GM23338 (cell line): ENCODE results near the gene C13orf46. TPM values are rescaled to one million over a fixed set of nuclear protein-coding genes. Genes with fewer than 3 reads are reported as not detected.

Experiments used
- ATAC-seq: fragments of 200-7000 bp; cut with Tn5 transposase; 3 replicates; pipeline ENCODE4 v1.9.1; 2020
- DNase-seq: peaks from one replicate; pipeline ENCODE4 v3.0.0-alpha.2; 2015; ENCODE audit warnings: low spot score
- H2AFZ ChIP-seq: fragments of 200-600 bp; sonication (generic); 2 replicates; pipeline ENCODE4 v1.8.0; 2016; ENCODE audit warnings: antibody characterized with exemption, mild to moderate bottlenecking, moderate library complexity
- H3F3A ChIP-seq: fragments of 200-600 bp; sonication (generic); replicated peaks from 2 replicates; pipeline ENCODE4 v1.8.0; 2017; ENCODE audit warnings: antibody characterized with exemption, mixed run types, low read depth
- H3K27ac ChIP-seq: fragments of 200-600 bp; sonication (generic); 2 replicates; pipeline ENCODE4 v1.6.1; 2016; ENCODE audit warnings: low read depth
- H3K27me3 ChIP-seq: fragments of 200-600 bp; sonication (generic); 2 replicates; pipeline ENCODE4 v1.8.0; 2016; ENCODE audit warnings: mild to moderate bottlenecking, mixed run types, moderate library complexity; ENCODE audit not compliant: insufficient read depth
- H3K36me3 ChIP-seq: fragments of 200-600 bp; sonication (generic); 2 replicates; pipeline ENCODE4 v1.8.0; 2016; ENCODE audit warnings: mild to moderate bottlenecking; ENCODE audit not compliant: insufficient read depth
- H3K4me1 ChIP-seq: fragments of 200-600 bp; sonication (generic); 2 replicates; pipeline ENCODE4 v1.8.0; 2016; ENCODE audit warnings: mild to moderate bottlenecking, moderate library complexity; ENCODE audit not compliant: insufficient read depth
- H3K4me2 ChIP-seq: fragments of 200-600 bp; sonication (generic); 2 replicates; pipeline ENCODE4 v1.7.1; 2017; ENCODE audit warnings: mixed run types
- H3K4me3 ChIP-seq: fragments of 200-600 bp; sonication (generic); 2 replicates; pipeline ENCODE4 v1.6.1; 2016; ENCODE audit warnings: mixed run types
- H3K79me2 ChIP-seq: fragments of 200-600 bp; sonication (generic); replicated peaks from 2 replicates; pipeline ENCODE4 v1.8.0; 2017; ENCODE audit warnings: mild to moderate bottlenecking; ENCODE audit not compliant: insufficient read depth
- H3K9me2 ChIP-seq: fragments of 200-600 bp; sonication (generic); 2 replicates; pipeline ENCODE4 v1.8.0; 2017; ENCODE audit not compliant: insufficient read depth
- H4K20me1 ChIP-seq: fragments of 200-600 bp; sonication (generic); replicated peaks from 2 replicates; pipeline ENCODE4 v1.8.0; 2017; ENCODE audit warnings: mild to moderate bottlenecking; ENCODE audit not compliant: insufficient read depth
- H3K27ac Mint-ChIP-seq: 2 replicates; pipeline ENCODE4 v1.8.0; 2020; ENCODE audit warnings: inconsistent platforms, mild to moderate bottlenecking, moderate library complexity, mixed read lengths
- H3K27me3 Mint-ChIP-seq: 3 replicates; pipeline ENCODE4 v1.8.0; 2022; ENCODE audit warnings: low read depth, mild to moderate bottlenecking, moderate library complexity, mixed read lengths, inconsistent platforms; ENCODE audit not compliant: insufficient read depth, poor library complexity
- H3K36me3 Mint-ChIP-seq: 3 replicates; pipeline ENCODE4 v1.8.0; 2021; ENCODE audit warnings: low read depth, mild to moderate bottlenecking, inconsistent platforms, moderate library complexity, mixed read lengths
- H3K4me1 Mint-ChIP-seq: 3 replicates; pipeline ENCODE4 v1.8.0; 2020; ENCODE audit warnings: mild to moderate bottlenecking, inconsistent platforms, mixed read lengths
- H3K4me3 Mint-ChIP-seq: 3 replicates; pipeline ENCODE4 v1.8.0; 2021; ENCODE audit warnings: moderate library complexity, mild to moderate bottlenecking, inconsistent platforms, mixed read lengths
- H3K9me3 Mint-ChIP-seq: 3 replicates; pipeline ENCODE4 v1.8.0; 2020; ENCODE audit warnings: moderate library complexity, mild to moderate bottlenecking, inconsistent platforms, mixed read lengths
- CREB1 ChIP-seq: fragments of 250-450 bp; sonication (Bioruptor Pico); IDR thresholded peaks from 2 replicates; pipeline ENCODE4 v1.5.0; 2020; ENCODE audit warnings: low read depth, mild to moderate bottlenecking, moderate library complexity
- CTCF ChIP-seq, 2 experiments: fragments of 200-600 bp in 1 of 2; sonication (generic) in 1 of 2; conservative IDR thresholded peaks; 2 replicates each; pipeline versions ENCODE4 v1.5.1 to v1.6.1; 2016 to 2017; ENCODE audit warnings: antibody characterized with exemption in 2 of 2, low read depth in 2 of 2, mild to moderate bottlenecking in 2 of 2, moderate library complexity in 1 of 2
- EZH2 ChIP-seq: fragments of 200-600 bp; sonication (generic); IDR thresholded peaks from one replicate; pipeline ENCODE4 v1.8.0; 2017; ENCODE audit warnings: antibody characterized with exemption, mild to moderate bottlenecking, low read depth; ENCODE audit not compliant: unreplicated experiment
- JUNB ChIP-seq: IDR thresholded peaks from one replicate; pipeline ENCODE4 v1.6.1; 2016; ENCODE audit warnings: antibody characterized with exemption; ENCODE audit not compliant: unreplicated experiment
- NANOG ChIP-seq: IDR thresholded peaks from 2 replicates; pipeline ENCODE4 v1.6.1; 2016; ENCODE audit warnings: antibody characterized with exemption, borderline replicate concordance
- STAT1 ChIP-seq: IDR thresholded peaks from one replicate; pipeline ENCODE4 v1.6.1; 2016; ENCODE audit warnings: antibody characterized with exemption; ENCODE audit not compliant: unreplicated experiment
- ZNF331 ChIP-seq: fragments of 250-450 bp; sonication (Bioruptor Pico); IDR thresholded peaks from 2 replicates; pipeline ENCODE4 v1.5.0; 2020; ENCODE audit warnings: low read depth, mild to moderate bottlenecking, moderate library complexity
- polyA plus RNA-seq: library from polyadenylated mRNA; unstranded; fragments of >200 nt; fragmentation: Nextera tagmentation; extraction: Ambion mirVana; gene quantifications from 2 replicates; pipeline ENCODE4 v1.2.1, GENCODE V29; 2016
- total RNA-seq: library from RNA; depleted of rRNA; stranded (reverse); fragments of >200 nt; shearing (Covaris generic); gene quantifications from 2 replicates; pipeline ENCODE4 v1.2.3, GENCODE V29; 2014
- TF ChIP-seq, protein P1 (sequence below): fragments of 250-450 bp; sonication (Bioruptor Pico); IDR thresholded peaks from 2 replicates; pipeline ENCODE4 v1.5.0; 2020; ENCODE audit warnings: mild to moderate bottlenecking, moderate library complexity
- TF ChIP-seq, protein P2 (sequence below): IDR thresholded peaks from one replicate; pipeline ENCODE4 v1.6.1; 2018; ENCODE audit warnings: antibody characterized with exemption; ENCODE audit not compliant: unreplicated experiment

C13orf46 gene
- total and polyA plus RNA-seq, 2 experiments from 2014 or later: 0.44 to 1.5 TPM

DNA sequence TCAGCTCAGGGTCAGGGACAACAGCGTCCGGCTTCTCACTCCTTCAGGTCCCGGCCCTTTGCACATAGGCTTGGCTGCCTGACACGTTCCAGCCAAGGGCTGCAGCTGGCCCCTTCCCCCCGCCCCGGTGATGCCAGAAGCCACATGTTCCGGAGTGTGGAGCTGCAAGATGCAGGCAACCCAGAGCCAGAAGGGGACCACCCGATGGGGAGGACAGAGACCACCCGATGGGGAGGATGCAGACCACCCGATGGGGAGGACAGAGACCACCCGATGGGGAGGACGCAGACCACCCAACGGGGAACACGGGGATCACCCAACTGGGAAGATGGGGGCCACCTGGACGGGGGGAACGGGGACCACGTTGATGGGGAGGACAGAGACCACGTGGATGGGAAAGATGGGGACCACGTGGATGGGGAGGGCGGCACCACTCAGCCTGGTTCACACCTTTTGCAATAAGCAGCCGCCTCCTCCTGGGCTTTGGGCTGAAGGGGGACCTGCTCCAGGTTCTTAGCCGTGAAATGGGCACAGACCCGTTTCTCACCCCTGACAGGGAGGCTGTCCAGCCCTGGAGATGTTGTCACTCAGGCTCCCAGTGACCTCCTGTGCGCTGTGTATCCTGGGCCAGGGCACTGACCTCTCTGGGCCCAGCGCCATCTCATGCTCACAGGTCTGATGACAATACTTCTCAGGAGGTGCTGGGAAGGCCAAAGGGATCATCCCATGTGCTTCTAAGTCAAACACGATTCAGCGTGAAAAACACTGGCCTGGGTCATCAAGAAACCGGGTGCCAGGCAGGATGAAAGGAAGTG is 34.5 kb downstream of the C13orf46 start (continued):
- TF ChIP-seq, protein P1, sequence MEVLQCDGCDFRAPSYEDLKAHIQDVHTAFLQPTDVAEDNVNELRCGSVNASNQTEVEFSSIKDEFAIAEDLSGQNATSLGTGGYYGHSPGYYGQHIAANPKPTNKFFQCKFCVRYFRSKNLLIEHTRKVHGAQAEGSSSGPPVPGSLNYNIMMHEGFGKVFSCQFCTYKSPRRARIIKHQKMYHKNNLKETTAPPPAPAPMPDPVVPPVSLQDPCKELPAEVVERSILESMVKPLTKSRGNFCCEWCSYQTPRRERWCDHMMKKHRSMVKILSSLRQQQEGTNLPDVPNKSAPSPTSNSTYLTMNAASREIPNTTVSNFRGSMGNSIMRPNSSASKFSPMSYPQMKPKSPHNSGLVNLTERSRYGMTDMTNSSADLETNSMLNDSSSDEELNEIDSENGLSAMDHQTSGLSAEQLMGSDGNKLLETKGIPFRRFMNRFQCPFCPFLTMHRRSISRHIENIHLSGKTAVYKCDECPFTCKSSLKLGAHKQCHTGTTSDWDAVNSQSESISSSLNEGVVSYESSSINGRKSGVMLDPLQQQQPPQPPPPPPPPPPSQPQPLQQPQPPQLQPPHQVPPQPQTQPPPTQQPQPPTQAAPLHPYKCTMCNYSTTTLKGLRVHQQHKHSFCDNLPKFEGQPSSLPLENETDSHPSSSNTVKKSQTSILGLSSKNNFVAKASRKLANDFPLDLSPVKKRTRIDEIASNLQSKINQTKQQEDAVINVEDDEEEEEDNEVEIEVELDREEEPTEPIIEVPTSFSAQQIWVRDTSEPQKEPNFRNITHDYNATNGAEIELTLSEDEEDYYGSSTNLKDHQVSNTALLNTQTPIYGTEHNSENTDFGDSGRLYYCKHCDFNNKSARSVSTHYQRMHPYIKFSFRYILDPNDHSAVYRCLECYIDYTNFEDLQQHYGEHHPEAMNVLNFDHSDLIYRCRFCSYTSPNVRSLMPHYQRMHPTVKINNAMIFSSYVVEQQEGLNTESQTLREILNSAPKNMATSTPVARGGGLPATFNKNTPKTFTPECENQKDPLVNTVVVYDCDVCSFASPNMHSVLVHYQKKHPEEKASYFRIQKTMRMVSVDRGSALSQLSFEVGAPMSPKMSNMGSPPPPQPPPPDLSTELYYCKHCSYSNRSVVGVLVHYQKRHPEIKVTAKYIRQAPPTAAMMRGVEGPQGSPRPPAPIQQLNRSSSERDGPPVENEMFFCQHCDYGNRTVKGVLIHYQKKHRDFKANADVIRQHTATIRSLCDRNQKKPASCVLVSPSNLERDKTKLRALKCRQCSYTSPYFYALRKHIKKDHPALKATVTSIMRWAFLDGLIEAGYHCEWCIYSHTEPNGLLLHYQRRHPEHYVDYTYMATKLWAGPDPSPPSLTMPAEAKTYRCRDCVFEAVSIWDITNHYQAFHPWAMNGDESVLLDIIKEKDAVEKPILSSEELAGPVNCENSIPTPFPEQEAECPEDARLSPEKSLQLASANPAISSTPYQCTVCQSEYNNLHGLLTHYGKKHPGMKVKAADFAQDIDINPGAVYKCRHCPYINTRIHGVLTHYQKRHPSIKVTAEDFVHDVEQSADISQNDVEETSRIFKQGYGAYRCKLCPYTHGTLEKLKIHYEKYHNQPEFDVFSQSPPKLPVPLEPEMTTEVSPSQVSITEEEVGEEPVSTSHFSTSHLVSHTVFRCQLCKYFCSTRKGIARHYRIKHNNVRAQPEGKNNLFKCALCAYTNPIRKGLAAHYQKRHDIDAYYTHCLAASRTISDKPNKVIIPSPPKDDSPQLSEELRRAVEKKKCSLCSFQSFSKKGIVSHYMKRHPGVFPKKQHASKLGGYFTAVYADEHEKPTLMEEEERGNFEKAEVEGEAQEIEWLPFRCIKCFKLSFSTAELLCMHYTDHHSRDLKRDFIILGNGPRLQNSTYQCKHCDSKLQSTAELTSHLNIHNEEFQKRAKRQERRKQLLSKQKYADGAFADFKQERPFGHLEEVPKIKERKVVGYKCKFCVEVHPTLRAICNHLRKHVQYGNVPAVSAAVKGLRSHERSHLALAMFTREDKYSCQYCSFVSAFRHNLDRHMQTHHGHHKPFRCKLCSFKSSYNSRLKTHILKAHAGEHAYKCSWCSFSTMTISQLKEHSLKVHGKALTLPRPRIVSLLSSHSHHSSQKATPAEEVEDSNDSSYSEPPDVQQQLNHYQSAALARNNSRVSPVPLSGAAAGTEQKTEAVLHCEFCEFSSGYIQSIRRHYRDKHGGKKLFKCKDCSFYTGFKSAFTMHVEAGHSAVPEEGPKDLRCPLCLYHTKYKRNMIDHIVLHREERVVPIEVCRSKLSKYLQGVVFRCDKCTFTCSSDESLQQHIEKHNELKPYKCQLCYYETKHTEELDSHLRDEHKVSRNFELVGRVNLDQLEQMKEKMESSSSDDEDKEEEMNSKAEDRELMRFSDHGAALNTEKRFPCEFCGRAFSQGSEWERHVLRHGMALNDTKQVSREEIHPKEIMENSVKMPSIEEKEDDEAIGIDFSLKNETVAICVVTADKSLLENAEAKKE (CRISPR knock-in tag): no peak
- TF ChIP-seq JUNB (no peak), EZH2 (no peak), CREB1 (CRISPR knock-in tag) (no peak)

- no peak overlapping the region for H3K4me3 ChIP-seq
- H3K4me2 ChIP-seq: no peak overlapping the region
- no peak overlapping the region for H3K27ac ChIP-seq
- Mint-ChIP-seq H3K9me3 (no peaks in the 10 kb centered on the region), H3K4me3 (no peak overlapping the region), H3K36me3 (no peaks in the 10 kb centered on the region), H3K27me3 (peaks cover 17% of the 10 kb centered on the region), H3K4me1 (peaks cover 11% of the 10 kb centered on the region), H3K27ac (no peak overlapping the region)
- H3K27me3 ChIP-seq: no peaks in the 10 kb centered on the region
- H4K20me1 ChIP-seq: no peaks in the 10 kb centered on the region
- H3K79me2 ChIP-seq: no peaks in the 10 kb centered on the region
- no peak overlapping the region for H2AFZ ChIP-seq
- ATAC-seq: no peak
- no peak for DNase-seq
- H3K4me1 ChIP-seq: no peaks in the 10 kb centered on the region
- no peaks in the 10 kb centered on the region for H3F3A ChIP-seq
- H3K36me3 ChIP-seq: no peaks in the 10 kb centered on the region
- no peaks in the 10 kb centered on the region for H3K9me2 ChIP-seq
- TF ChIP-seq ZNF331 (CRISPR knock-in tag) (no peak), CTCF (conservative IDR thresholded peaks at IDR 0.05; ENCODE audit: low read depth in 2 of 2) (no peak), STAT1 (no peak), JUNB (no peak), NANOG (no peak)
- TF ChIP-seq, protein P2, sequence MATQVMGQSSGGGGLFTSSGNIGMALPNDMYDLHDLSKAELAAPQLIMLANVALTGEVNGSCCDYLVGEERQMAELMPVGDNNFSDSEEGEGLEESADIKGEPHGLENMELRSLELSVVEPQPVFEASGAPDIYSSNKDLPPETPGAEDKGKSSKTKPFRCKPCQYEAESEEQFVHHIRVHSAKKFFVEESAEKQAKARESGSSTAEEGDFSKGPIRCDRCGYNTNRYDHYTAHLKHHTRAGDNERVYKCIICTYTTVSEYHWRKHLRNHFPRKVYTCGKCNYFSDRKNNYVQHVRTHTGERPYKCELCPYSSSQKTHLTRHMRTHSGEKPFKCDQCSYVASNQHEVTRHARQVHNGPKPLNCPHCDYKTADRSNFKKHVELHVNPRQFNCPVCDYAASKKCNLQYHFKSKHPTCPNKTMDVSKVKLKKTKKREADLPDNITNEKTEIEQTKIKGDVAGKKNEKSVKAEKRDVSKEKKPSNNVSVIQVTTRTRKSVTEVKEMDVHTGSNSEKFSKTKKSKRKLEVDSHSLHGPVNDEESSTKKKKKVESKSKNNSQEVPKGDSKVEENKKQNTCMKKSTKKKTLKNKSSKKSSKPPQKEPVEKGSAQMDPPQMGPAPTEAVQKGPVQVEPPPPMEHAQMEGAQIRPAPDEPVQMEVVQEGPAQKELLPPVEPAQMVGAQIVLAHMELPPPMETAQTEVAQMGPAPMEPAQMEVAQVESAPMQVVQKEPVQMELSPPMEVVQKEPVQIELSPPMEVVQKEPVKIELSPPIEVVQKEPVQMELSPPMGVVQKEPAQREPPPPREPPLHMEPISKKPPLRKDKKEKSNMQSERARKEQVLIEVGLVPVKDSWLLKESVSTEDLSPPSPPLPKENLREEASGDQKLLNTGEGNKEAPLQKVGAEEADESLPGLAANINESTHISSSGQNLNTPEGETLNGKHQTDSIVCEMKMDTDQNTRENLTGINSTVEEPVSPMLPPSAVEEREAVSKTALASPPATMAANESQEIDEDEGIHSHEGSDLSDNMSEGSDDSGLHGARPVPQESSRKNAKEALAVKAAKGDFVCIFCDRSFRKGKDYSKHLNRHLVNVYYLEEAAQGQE: no peak
Measured at GRCh38 chr13:113938716-113939115, 35.2 kb downstream of the C13orf46 start.
